ENCODE data around the gene C1QTNF3. TPM values are rescaled to one million over a fixed set of nuclear protein-coding genes. Genes with fewer than 3 reads are reported as not detected.

The C1QTNF3 gene
- total RNA-seq, 1 donor from 2014 or later, result 9.8 TPM

GRCh38 chr5:34042321-34042720, 692 bp downstream of the C1QTNF3 start:
- no peak for DNase-seq (ENCODE audit: low spot score in 2 of 2, unreplicated experiment in 2 of 2)
- peaks cover 29% of the 10 kb centered on the region for H3K4me1 Mint-ChIP-seq
- H3K36me3 Mint-ChIP-seq, result peaks cover 12% of the 10 kb centered on the region
- no peak overlapping the region for H3K4me3 Mint-ChIP-seq
- H3K9me3 Mint-ChIP-seq, result no peaks in the 10 kb centered on the region
- TF ChIP-seq CTCF (IDR thresholded peaks at IDR 0.05; ENCODE audit: unreplicated experiment), result no peak
- no peak overlapping the region for H3K27ac Mint-ChIP-seq
- H3K27me3 Mint-ChIP-seq (ENCODE audit: low read depth), result peaks cover 6% of the 10 kb centered on the region

GRCh38 chr5:34041247-34041972, 1.6 kb downstream of the C1QTNF3 start:
- no peak for TF ChIP-seq CTCF (IDR thresholded peaks at IDR 0.05; ENCODE audit: unreplicated experiment)
- Mint-ChIP-seq H3K4me3 (no peak overlapping the region), H3K4me1 (peaks cover 33% of the 10 kb centered on the region), H3K36me3 (peaks cover 10% of the 10 kb centered on the region), H3K9me3 (no peaks in the 10 kb centered on the region), H3K27me3 (ENCODE audit: low read depth) (peaks cover 6% of the 10 kb centered on the region), H3K27ac (no peak overlapping the region)
- no peak for DNase-seq (ENCODE audit: low spot score in 2 of 2, unreplicated experiment in 2 of 2)

GRCh38 chr5:34040472-34040871, 2.5 kb downstream of the C1QTNF3 start:
- Mint-ChIP-seq H3K27me3 (ENCODE audit: low read depth) (peaks cover 6% of the 10 kb centered on the region), H3K27ac (no peak overlapping the region), H3K4me3 (no peak overlapping the region), H3K36me3 (peaks cover 10% of the 10 kb centered on the region), H3K4me1 (peaks cover 33% of the 10 kb centered on the region), H3K9me3 (no peaks in the 10 kb centered on the region)
- DNase-seq (ENCODE audit: low spot score in 2 of 2, unreplicated experiment in 2 of 2), result no peak
- no peak for TF ChIP-seq CTCF (IDR thresholded peaks at IDR 0.05; ENCODE audit: unreplicated experiment)

- peaks cover 16% of the 10 kb centered on the region for H3K36me3 Mint-ChIP-seq
- H3K27me3 Mint-ChIP-seq (ENCODE audit: low read depth), result peaks cover 4% of the 10 kb centered on the region
- H3K4me1 Mint-ChIP-seq, result peaks cover 33% of the 10 kb centered on the region
- H3K9me3 Mint-ChIP-seq, result no peaks in the 10 kb centered on the region
- TF ChIP-seq CTCF (IDR thresholded peaks at IDR 0.05; ENCODE audit: unreplicated experiment), result no peak
- no peak overlapping the region for H3K27ac Mint-ChIP-seq
- DNase-seq (ENCODE audit: low spot score in 2 of 2, unreplicated experiment in 2 of 2), result no peak
- no peak overlapping the region for H3K4me3 Mint-ChIP-seq
Measured at GRCh38 chr5:34039398-34040157, 3.4 kb downstream of the C1QTNF3 start.

GRCh38 chr5:34038838-34039237, 4.2 kb downstream of the C1QTNF3 start:
- DNase-seq (ENCODE audit: low spot score in 2 of 2, unreplicated experiment in 2 of 2), result no peak
- no peaks in the 10 kb centered on the region for H3K9me3 Mint-ChIP-seq
- peaks cover 19% of the 10 kb centered on the region for H3K36me3 Mint-ChIP-seq
- H3K27me3 Mint-ChIP-seq (ENCODE audit: low read depth), result peaks cover 2% of the 10 kb centered on the region
- H3K4me3 Mint-ChIP-seq, result no peak overlapping the region
- H3K4me1 Mint-ChIP-seq, result peaks cover 33% of the 10 kb centered on the region
- no peak for TF ChIP-seq CTCF (IDR thresholded peaks at IDR 0.05; ENCODE audit: unreplicated experiment)
- H3K27ac Mint-ChIP-seq, result no peak overlapping the region

Measured in mesothelial cell of epicardium (in vitro differentiated cells).